ENCODE measurements around the gene XXYLT1. TPM values are rescaled to one million over a fixed set of nuclear protein-coding genes. Genes with fewer than 3 reads are reported as not detected.

Gene XXYLT1
- total RNA-seq, 4 donors from 2014 or later: 9.7 to 30.1 (median 17.7) TPM

DNA sequence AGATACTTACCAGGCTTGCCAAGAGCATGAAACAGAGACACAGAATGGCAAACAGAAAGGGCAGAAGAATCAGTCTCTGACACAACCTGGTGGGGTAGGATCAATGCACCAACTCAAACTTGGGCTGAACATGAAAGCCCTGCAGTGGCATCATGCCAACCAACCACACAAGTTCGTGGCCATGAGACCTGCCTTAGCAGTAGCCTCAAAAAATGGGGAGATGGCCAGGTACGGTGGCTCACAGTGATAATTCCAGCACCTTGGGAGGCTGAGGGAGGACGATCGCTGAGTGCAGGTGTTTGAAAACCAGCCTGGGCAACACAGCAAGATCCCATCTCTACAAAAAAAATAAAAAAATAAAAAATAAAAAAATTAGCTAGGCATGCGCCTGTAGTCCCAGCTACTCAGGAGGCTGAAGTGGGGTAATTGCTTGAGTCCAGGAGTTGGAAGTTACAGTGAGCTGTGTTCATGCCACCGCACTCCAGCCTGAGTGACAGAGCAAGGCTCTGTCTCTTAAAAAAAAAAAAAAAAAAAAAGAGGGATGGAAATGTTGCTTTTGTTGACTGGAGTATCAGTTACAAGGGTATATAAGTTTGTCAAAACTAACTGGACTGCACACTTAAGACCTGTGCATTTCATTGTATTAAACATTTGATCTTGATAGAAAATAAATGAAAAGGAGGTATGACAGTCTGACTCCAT is 93.4 kb downstream of the XXYLT1 start:
- WGBS, 2 donors: 88 to 92% methylated on average over 6 of the region's 6 CpGs
- intact Hi-C loops (cut with DNase I; ENCODE audit: low total_unique reads): no loop called here
- DNase-seq (ENCODE audit: low spot score in 2 of 2): peak in 1 of 2 donors; percentile 69
- no peak for TF ChIP-seq POLR2A (IDR thresholded peaks at IDR 0.05)
- TF ChIP-seq, protein P1, sequence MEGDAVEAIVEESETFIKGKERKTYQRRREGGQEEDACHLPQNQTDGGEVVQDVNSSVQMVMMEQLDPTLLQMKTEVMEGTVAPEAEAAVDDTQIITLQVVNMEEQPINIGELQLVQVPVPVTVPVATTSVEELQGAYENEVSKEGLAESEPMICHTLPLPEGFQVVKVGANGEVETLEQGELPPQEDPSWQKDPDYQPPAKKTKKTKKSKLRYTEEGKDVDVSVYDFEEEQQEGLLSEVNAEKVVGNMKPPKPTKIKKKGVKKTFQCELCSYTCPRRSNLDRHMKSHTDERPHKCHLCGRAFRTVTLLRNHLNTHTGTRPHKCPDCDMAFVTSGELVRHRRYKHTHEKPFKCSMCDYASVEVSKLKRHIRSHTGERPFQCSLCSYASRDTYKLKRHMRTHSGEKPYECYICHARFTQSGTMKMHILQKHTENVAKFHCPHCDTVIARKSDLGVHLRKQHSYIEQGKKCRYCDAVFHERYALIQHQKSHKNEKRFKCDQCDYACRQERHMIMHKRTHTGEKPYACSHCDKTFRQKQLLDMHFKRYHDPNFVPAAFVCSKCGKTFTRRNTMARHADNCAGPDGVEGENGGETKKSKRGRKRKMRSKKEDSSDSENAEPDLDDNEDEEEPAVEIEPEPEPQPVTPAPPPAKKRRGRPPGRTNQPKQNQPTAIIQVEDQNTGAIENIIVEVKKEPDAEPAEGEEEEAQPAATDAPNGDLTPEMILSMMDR (IDR thresholded peaks at IDR 0.05): no peak
- H3K4me3 ChIP-seq (ENCODE audit: low read depth, poor library complexity, severe bottlenecking): no peak overlapping the region

- 95 to 97% methylated on average over 11 to 12 of the region's 12 CpGs for WGBS, 2 donors
- no peak overlapping the region for H3K4me3 ChIP-seq (ENCODE audit: low read depth, poor library complexity, severe bottlenecking)
- TF ChIP-seq, protein P1 (IDR thresholded peaks at IDR 0.05): no peak
- no peak for TF ChIP-seq POLR2A (IDR thresholded peaks at IDR 0.05)
- peak in 1 of 2 donors; percentile 18 for DNase-seq (ENCODE audit: low spot score in 2 of 2)
- intact Hi-C loops (cut with DNase I; ENCODE audit: low total_unique reads): no loop called here
These were observed 94.2 kb downstream of the XXYLT1 start for GRCh38 chr3:195176776-195177175.

- WGBS, 2 donors: 94 to 95% methylated on average over 13 of the region's 13 CpGs
- intact Hi-C loops (cut with DNase I; ENCODE audit: low total_unique reads): no loop called here
- peak in 1 of 2 donors; percentile 48 for DNase-seq (ENCODE audit: low spot score in 2 of 2)
- H3K4me3 ChIP-seq (ENCODE audit: low read depth, poor library complexity, severe bottlenecking): no peak overlapping the region
- no peak for TF ChIP-seq POLR2A (IDR thresholded peaks at IDR 0.05)
These were observed 95.3 kb downstream of the XXYLT1 start for GRCh38 chr3:195175476-195176337.

- DNase-seq (ENCODE audit: low spot score in 2 of 2): peak in 1 of 2 donors; percentile 72
- 95 to 98% methylated on average over 11 of the region's 11 CpGs for WGBS, 2 donors
- TF ChIP-seq, protein P1 (IDR thresholded peaks at IDR 0.05): no peak
- no peak for TF ChIP-seq POLR2A (IDR thresholded peaks at IDR 0.05)
- intact Hi-C loops (cut with DNase I; ENCODE audit: low total_unique reads): no loop called here
- no peak overlapping the region for H3K4me3 ChIP-seq (ENCODE audit: low read depth, poor library complexity, severe bottlenecking)
These were observed 95.9 kb downstream of the XXYLT1 start for GRCh38 chr3:195175076-195175475.

DNA sequence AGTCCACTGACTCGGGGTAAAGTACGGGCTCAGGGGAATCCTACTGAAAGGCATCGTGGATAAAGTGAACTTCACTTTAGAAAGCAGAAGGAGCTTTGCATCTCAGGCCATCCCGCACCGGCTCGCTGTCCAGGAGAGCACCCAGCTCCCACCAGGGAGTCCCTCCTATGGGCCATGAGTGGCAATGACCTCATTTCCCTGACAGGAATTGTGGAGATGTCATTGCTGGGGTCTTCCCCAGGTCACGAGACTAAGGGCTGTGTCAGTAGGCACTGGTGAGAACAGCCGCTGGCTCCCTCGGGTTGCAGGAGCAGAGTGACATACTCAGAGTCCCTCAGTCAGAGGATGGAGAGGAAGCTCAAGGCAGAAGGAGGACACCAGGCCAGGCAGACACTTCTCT is 97.3 kb downstream of the XXYLT1 start:
- peak in 1 of 2 donors; percentile 48 for DNase-seq (ENCODE audit: low spot score in 2 of 2)
- H3K4me3 ChIP-seq (ENCODE audit: low read depth, poor library complexity, severe bottlenecking): no peak overlapping the region
- WGBS, 2 donors: 92 to 93% methylated on average over 9 of the region's 9 CpGs
- TF ChIP-seq, protein P1 (IDR thresholded peaks at IDR 0.05): no peak
- no peak for TF ChIP-seq POLR2A (IDR thresholded peaks at IDR 0.05)
- intact Hi-C loops (cut with DNase I; ENCODE audit: low total_unique reads): no loop called here

DNA sequence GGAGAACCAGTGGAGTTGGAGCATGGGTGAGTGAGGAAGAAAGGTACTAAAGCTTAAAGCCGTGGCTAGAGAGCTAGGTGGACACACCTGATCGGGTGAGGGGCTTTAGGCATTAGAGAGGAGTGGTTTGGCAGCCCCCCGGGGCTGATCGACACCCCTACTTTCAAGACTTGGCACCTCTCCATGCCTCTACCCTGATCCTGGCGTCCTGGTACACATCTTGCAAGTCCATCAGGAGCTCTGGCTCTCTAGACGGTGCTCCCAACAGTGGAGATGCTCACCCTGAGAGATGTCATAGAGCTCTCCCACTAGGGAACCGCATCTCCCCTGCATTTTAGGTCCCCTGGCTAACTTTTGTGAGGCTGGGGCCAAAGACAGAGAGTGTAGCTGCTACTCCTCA is 98.1 kb downstream of the XXYLT1 start:
- TF ChIP-seq, protein P1 (IDR thresholded peaks at IDR 0.05): no peak
- TF ChIP-seq POLR2A (IDR thresholded peaks at IDR 0.05): no peak
- intact Hi-C loops (cut with DNase I; ENCODE audit: low total_unique reads): no loop called here

More for the DNA sequence above, 98.1 kb downstream of the XXYLT1 start:
- H3K4me3 ChIP-seq (ENCODE audit: low read depth, poor library complexity, severe bottlenecking): no peak overlapping the region
- peak in 1 of 2 donors; percentile 72 for DNase-seq (ENCODE audit: low spot score in 2 of 2)
- 86 to 88% methylated on average over 7 of the region's 7 CpGs for WGBS, 2 donors
